SK-N-SH (cell line): ENCODE data around the gene IRF2. TPM values are rescaled to one million over a fixed set of nuclear protein-coding genes. Genes with fewer than 3 reads are reported as not detected.

Source experiments
- CTCF ChIA-PET: fragments of 300-600, 350-600 bp; formaldehyde crosslinking; extraction: SDS; loops from one replicate; lab custom pipeline; 2021; lab: Yijun Ruan, JAX
- POLR2A ChIA-PET: fragments of 350-600 bp; sonication (Branson Sonifier 250); formaldehyde crosslinking; extraction: SDS; loops from one replicate; lab custom pipeline; 2020; ENCODE audit warnings: antibody characterized with exemption, inconsistent platforms; lab: Yijun Ruan, JAX
- DNase-seq: peaks from one replicate; pipeline ENCODE4 v3.0.0; 2012
- H2AFZ ChIP-seq: fragments of 200-600 bp; sonication (generic); 2 replicates; pipeline ENCODE4 v1.8.1; 2016; ENCODE audit warnings: antibody characterized with exemption, mild to moderate bottlenecking, low read depth
- H3F3A ChIP-seq: fragments of 200-600 bp; sonication (generic); replicated peaks from 2 replicates; pipeline ENCODE3; 2016; ENCODE audit warnings: antibody characterized with exemption, mild to moderate bottlenecking; ENCODE audit not compliant: insufficient read depth
- H3K27ac ChIP-seq, 2 experiments: fragments of 200-500 bp in 1 of 2; fragments of 200-600 bp in 1 of 2; sonication (Bioruptor generic) in 1 of 2; sonication (generic), shearing (Covaris generic) in 1 of 2; 2 replicates each; pipeline versions ENCODE4 v1.5.1 to v1.6.1; 2014 to 2016; ENCODE audit warnings: low read depth in 2 of 2, inconsistent platforms in 1 of 2, low read length in 1 of 2, mild to moderate bottlenecking in 1 of 2, mixed read lengths in 1 of 2
- H3K27me3 ChIP-seq: fragments of 200-600 bp; sonication (generic), shearing (Covaris generic); 2 replicates; pipeline ENCODE4 v1.6.1; 2016; ENCODE audit warnings: mixed run types; ENCODE audit not compliant: insufficient read depth
- H3K36me3 ChIP-seq, 2 experiments: fragments of 200-500 bp in 1 of 2; fragments of 200-600 bp in 1 of 2; sonication (Bioruptor generic) in 1 of 2; sonication (generic) in 1 of 2; replicated peaks in 1 of 2; 2 replicates each; pipeline versions ENCODE3 to v1.5.1; 2014 to 2016; ENCODE audit warnings: low read length in 1 of 2, mild to moderate bottlenecking in 1 of 2; ENCODE audit not compliant: insufficient read depth in 2 of 2, control insufficient read depth in 1 of 2
- H3K4me1 ChIP-seq, 2 experiments: fragments of 200-500 bp in 1 of 2; fragments of 200-600 bp in 1 of 2; sonication (Bioruptor generic) in 1 of 2; sonication (generic), shearing (Covaris generic) in 1 of 2; 2 replicates each; pipeline versions ENCODE4 v1.5.1 to v1.6.1; 2014 to 2016; ENCODE audit warnings: low read depth in 1 of 2, low read length in 1 of 2, mixed run types in 1 of 2; ENCODE audit not compliant: insufficient read depth in 2 of 2, control insufficient read depth in 1 of 2
- H3K4me2 ChIP-seq: fragments of 200-600 bp; sonication (generic), shearing (Covaris generic); 2 replicates; pipeline ENCODE4 v1.6.1; 2017; ENCODE audit warnings: mixed run types
- H3K4me3 ChIP-seq, 2 experiments: fragments of 200-500 bp in 1 of 2; fragments of 200-600 bp in 1 of 2; sonication (Bioruptor generic) in 1 of 2; sonication (generic), shearing (Covaris generic) in 1 of 2; 2 replicates each; pipeline versions ENCODE4 v1.5.1 to v1.8.1; 2014 to 2016; ENCODE audit warnings: low read depth in 2 of 2, inconsistent platforms in 1 of 2, low read length in 1 of 2, mild to moderate bottlenecking in 1 of 2, mixed read lengths in 1 of 2, moderate library complexity in 1 of 2
- H3K79me2 ChIP-seq: fragments of 200-600 bp; sonication (generic); 2 replicates; pipeline ENCODE4 v1.8.1; 2017; ENCODE audit warnings: mild to moderate bottlenecking; ENCODE audit not compliant: insufficient read depth
- H3K9ac ChIP-seq: fragments of 200-600 bp; sonication (generic); 2 replicates; pipeline ENCODE4 v1.6.1; 2017; ENCODE audit warnings: mixed run types
- H3K9me2 ChIP-seq: fragments of 200-600 bp; sonication (generic); 2 replicates; pipeline ENCODE4 v1.6.1; 2017; ENCODE audit warnings: mixed run types
- H3K9me3 ChIP-seq: fragments of 200-600 bp; sonication (generic); 2 replicates; pipeline ENCODE4 v1.6.1; 2017; ENCODE audit warnings: mixed run types, mild to moderate bottlenecking, moderate library complexity
- H4K20me1 ChIP-seq: fragments of 200-600 bp; sonication (generic); 2 replicates; pipeline ENCODE4 v1.6.1; 2017; ENCODE audit warnings: mild to moderate bottlenecking, mixed run types; ENCODE audit not compliant: insufficient read depth
- CHD2 ChIP-seq: fragments of 150-350 bp; IDR thresholded peaks from 2 replicates; pipeline ENCODE4 v1.6.1; 2018; ENCODE audit warnings: low read length; ENCODE audit not compliant: partially characterized antibody
- ELF1 ChIP-seq: IDR thresholded peaks from 2 replicates; pipeline ENCODE4 v1.4.0; 2012
- EP300 ChIP-seq, 2 experiments: IDR thresholded peaks; 2 replicates each; pipeline versions ENCODE4 v1.4.0 to v1.6.1; 2012; ENCODE audit warnings: borderline replicate concordance in 1 of 2, low read depth in 1 of 2, low read length in 1 of 2
- GATA2 ChIP-seq: sonication (generic); formaldehyde crosslinking; IDR thresholded peaks from 2 replicates; pipeline ENCODE4 v1.5.0; 2020; ENCODE audit warnings: mild to moderate bottlenecking, missing genetic modification reagents
- JUND ChIP-seq: IDR thresholded peaks from 2 replicates; pipeline ENCODE4 v1.4.0; 2012
- MXI1 ChIP-seq: IDR thresholded peaks from 2 replicates; pipeline ENCODE4 v1.6.1; 2012; ENCODE audit warnings: mild to moderate bottlenecking, low read depth, low read length, improper control_type of control experiment
- POLR2AphosphoS5 ChIP-seq: IDR thresholded peaks from 2 replicates; pipeline ENCODE4 v1.6.1; 2012; ENCODE audit warnings: low read depth, low read length
- RCOR1 ChIP-seq: fragments of 150-350 bp; IDR thresholded peaks from 2 replicates; pipeline ENCODE4 v1.6.1; 2017; ENCODE audit warnings: antibody characterized with exemption, low read length
- RFX5 ChIP-seq: IDR thresholded peaks from 2 replicates; pipeline ENCODE4 v1.6.1; 2012; ENCODE audit warnings: mild to moderate bottlenecking, improper control_type of control experiment, low read length
- SIN3A ChIP-seq: IDR thresholded peaks from 2 replicates; pipeline ENCODE4 v1.6.1; 2012; ENCODE audit warnings: low read depth, mild to moderate bottlenecking, low read length, moderate library complexity, borderline replicate concordance
- SMC3 ChIP-seq: IDR thresholded peaks from 2 replicates; pipeline ENCODE4 v1.6.1; 2012; ENCODE audit warnings: low read depth, low read length, improper control_type of control experiment
- TAF1 ChIP-seq: IDR thresholded peaks from 2 replicates; pipeline ENCODE4 v1.6.1; 2012; ENCODE audit warnings: low read depth, mild to moderate bottlenecking, low read length, moderate library complexity, borderline replicate concordance
- TCF12 ChIP-seq: IDR thresholded peaks from 2 replicates; pipeline ENCODE4 v1.4.0; 2012
- YY1 ChIP-seq: IDR thresholded peaks from 2 replicates; pipeline ENCODE4 v1.4.0; 2012; ENCODE audit warnings: low read depth, mild to moderate bottlenecking
- WGBS: methylation state at CpG from one replicate; pipeline ENCODE4 v1.1.6; 2017; ENCODE audit warnings: low lambda C conversion rate; 5-methylcytosine and 5-hydroxymethylcytosine counted together
- polyA plus RNA-seq, 3 experiments: library from polyadenylated mRNA; depleted of rRNA; stranded (reverse); fragments of >200 nt; gene quantifications; 2 replicates each; pipeline ENCODE4 v1.2.3, GENCODE V29; 2012
- TF ChIP-seq, protein P1 (sequence below): IDR thresholded peaks from 2 replicates; pipeline ENCODE4 v1.4.0; 2012; ENCODE audit warnings: low read depth
- TF ChIP-seq, protein P2 (sequence below): IDR thresholded peaks from 2 replicates; pipeline ENCODE4; 2012
- TF ChIP-seq, protein P3 (sequence below): IDR thresholded peaks from 2 replicates; pipeline ENCODE4 v1.6.1; 2012; ENCODE audit warnings: mild to moderate bottlenecking, low read depth, low read length, moderate library complexity

IRF2 gene
- polyA plus RNA-seq, 1 of the 3 experiments (the other 2 are of a cell fraction): 23.3 TPM

DNA sequence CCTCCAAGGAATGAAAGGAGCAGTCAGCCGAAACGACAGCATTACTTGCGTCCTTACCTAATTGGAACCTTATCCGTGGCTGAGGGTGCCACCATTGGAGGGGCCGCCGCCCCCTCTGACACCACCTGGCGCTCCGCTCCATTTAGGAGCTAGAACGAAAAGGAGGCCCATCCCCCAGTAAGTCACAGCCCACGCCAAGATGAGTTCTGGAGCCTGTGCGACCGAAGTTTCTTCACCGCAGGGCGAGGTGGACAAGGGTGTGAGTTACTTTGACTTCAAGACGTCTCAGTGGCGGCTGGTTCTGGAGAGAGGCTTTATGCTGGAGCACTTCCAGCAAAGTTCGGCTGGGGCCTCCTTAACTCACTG is 729 bp upstream of the IRF2 start (continued):
- no peak for TF ChIP-seq RFX5
- no peak for TF ChIP-seq MXI1
- TF ChIP-seq ELF1: no peak
- no peak for TF ChIP-seq RCOR1

DNA sequence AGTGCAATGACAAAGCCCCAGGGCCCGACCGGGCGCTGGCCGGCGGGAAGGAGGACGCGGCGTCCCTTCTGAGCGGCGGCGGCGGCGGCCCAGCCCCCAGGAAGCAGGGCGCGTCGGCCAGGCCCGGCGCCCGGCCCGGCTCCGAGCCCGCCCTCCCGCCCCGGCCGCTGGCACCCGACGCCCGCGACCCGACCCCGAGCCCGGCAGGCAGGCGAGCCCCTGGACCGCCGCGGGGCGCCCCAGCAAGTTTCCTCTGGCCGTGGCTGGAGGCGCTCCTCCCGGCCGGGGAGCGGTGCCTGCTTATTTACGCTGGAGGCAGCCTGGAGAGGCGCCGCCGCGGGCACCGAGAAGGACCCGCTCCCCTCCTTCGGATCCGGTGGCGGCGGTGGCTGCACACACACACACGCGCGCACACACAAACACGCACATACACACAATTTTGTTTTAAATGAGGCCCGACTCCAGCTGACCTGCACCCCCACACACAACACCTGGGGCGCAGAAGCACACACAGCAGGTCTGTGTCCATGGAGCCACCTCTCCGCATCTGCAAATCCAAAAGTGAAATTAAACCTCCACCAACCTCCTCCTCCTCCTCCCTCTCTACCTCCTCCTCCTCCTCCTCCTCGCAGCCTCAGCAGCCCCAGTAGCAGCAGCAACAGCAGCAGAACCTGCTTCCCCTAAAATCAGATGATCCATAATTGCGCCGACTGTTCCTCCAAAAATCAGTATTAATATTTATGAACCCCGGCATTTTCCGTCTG is 669 bp downstream of the IRF2 start:
- CTCF ChIA-PET: interaction anchor here (1.2 to 2.8 kb wide), 2 partner anchors 166 to 210 kb away, joined by 3 to 13 read pairs; no protein-coding TSS in a partner anchor
- H3K9ac ChIP-seq: peak overlapping the region; percentile 95
- peaks cover 10% of the 10 kb centered on the region for H3F3A ChIP-seq
- no peaks in the 10 kb centered on the region for H3K9me3 ChIP-seq
- no peaks in the 10 kb centered on the region for H3K36me3 ChIP-seq
- TF ChIP-seq MXI1 (peak; percentile 13; the same call in 1 of the 2 replicates), GATA2 (CRISPR knock-in tag) (no peak), CHD2 (no peak), POLR2AphosphoS5 (no peak)
- TF ChIP-seq, protein P1, sequence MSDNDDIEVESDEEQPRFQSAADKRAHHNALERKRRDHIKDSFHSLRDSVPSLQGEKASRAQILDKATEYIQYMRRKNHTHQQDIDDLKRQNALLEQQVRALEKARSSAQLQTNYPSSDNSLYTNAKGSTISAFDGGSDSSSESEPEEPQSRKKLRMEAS: no peak
- H3K4me3 ChIP-seq: peak overlapping the region; percentile 60 to 75
- peak overlapping the region; percentile 90 to 97 for H3K27ac ChIP-seq
- H4K20me1 ChIP-seq: peaks cover 19% of the 10 kb centered on the region; the same call in 1 of the 2 replicates
- POLR2A ChIA-PET: interaction anchor here (0.6 to 1.5 kb wide), 6 partner anchors 14 to 272 kb away, joined by 3 to 11 read pairs (median 3); no protein-coding TSS in a partner anchor
- H3K79me2 ChIP-seq: peaks cover 61% of the 10 kb centered on the region
- peak overlapping the region; percentile 74 for H3K4me2 ChIP-seq
- H3K9me2 ChIP-seq: no peaks in the 10 kb centered on the region
- 1% methylated on average over 7 of the region's 65 CpGs for WGBS
- peaks cover 0 to 31% of the 10 kb centered on the region in 2 experiments; a peak in 2 of 4 replicates for H3K4me1 ChIP-seq
- peak; percentile 71 for DNase-seq
- H2AFZ ChIP-seq: peak overlapping the region; percentile 25
- no peaks in the 10 kb centered on the region for H3K27me3 ChIP-seq

DNA sequence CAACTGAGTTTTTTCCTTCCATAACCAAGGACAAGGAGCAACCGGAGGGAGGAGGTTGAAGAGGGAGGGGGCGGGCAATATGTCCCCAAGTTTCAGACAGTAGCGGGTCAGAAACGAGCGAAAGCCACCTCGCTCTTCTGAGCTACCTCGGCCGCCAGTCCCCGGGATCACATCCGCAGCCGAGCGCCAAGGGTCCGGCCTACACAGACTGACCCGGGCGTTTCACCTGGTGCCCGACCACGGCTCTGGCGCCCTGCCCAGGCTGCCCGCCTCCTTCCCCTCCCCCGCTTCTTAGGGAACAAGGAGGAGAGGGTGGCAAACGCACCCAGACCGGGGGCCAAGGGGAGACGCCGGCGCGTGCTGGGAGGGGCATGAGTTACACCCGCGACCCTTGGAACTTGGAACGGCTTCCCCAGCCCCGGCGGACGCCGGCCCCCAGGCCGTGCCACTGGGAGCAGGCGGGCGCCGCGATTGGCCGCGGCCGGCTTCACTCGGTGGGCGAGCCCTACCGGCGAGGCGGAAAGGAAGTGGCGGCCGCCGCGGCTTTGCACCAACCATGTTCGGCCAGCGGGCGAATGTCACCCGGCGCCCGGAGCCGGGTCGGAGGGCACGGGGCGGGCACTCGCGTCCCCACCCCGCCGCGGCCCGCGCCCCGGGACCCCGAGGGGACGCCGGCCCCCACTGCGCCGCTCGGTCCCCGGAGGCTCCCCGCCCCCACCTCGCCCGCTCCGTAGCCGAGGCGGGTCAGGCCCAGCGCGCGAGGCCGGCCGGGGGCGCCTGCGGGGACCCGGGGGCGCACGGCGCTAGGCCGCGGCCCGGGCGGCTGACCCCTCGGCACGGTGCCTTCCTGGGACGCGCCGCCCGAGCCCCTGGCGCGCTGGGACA is 1.5 kb downstream of the IRF2 start:
- Histone ChIP-seq H3K4me3 (peak overlapping the region; percentile 60 to 75), H3K27ac (peak overlapping the region; percentile 87 to 97), H2AFZ (peak overlapping the region; percentile 76), H3K9me2 (no peaks in the 10 kb centered on the region), H4K20me1 (peaks cover 19% of the 10 kb centered on the region; the same call in 1 of the 2 replicates), H3K9me3 (no peaks in the 10 kb centered on the region), H3K4me2 (peak overlapping the region; percentile 79), H3K4me1 (peaks cover 0 to 31% of the 10 kb centered on the region in 2 experiments; a peak in 2 of 4 replicates), H3F3A (peaks cover 10% of the 10 kb centered on the region), H3K79me2 (peaks cover 69% of the 10 kb centered on the region), H3K27me3 (no peaks in the 10 kb centered on the region), H3K9ac (peak overlapping the region; percentile 95), H3K36me3 (no peaks in the 10 kb centered on the region)
- peak; percentile 87 for DNase-seq
- CTCF ChIA-PET: interaction anchor here (2.8 kb wide), 1 partner anchor 209 kb away, joined by 13 read pairs; no protein-coding TSS in a partner anchor
- POLR2A ChIA-PET: no interaction called here
- 0% methylated on average over 15 of the region's 104 CpGs for WGBS
- TF ChIP-seq TAF1 (no peak; the same call in 1 of the 2 replicates), GATA2 (CRISPR knock-in tag) (no peak), YY1 (peak; percentile 66), ELF1 (peak; percentile 25; the same call in 1 of the 2 replicates), TCF12 (peak; percentile 9; the same call in 1 of the 2 replicates), EP300 (IDR thresholded peaks at IDR 0.05; ENCODE audit: borderline replicate concordance in 1 of 2, low read depth in 1 of 2, low read length in 1 of 2) (peak in 1 of 2 experiments; percentile 26; a peak in 1 of 4 replicates), SIN3A (peak; percentile 37; the same call in 1 of the 2 replicates), CHD2 (no peak), JUND (no peak), SMC3 (no peak)
- TF ChIP-seq, protein P1: peak; percentile 57; the same call in 1 of the 2 replicates
- TF ChIP-seq, protein P2, sequence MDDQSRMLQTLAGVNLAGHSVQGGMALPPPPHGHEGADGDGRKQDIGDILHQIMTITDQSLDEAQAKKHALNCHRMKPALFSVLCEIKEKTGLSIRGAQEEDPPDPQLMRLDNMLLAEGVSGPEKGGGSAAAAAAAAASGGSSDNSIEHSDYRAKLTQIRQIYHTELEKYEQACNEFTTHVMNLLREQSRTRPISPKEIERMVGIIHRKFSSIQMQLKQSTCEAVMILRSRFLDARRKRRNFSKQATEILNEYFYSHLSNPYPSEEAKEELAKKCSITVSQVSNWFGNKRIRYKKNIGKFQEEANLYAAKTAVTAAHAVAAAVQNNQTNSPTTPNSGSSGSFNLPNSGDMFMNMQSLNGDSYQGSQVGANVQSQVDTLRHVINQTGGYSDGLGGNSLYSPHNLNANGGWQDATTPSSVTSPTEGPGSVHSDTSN: peak; percentile 81
- TF ChIP-seq, protein P3, sequence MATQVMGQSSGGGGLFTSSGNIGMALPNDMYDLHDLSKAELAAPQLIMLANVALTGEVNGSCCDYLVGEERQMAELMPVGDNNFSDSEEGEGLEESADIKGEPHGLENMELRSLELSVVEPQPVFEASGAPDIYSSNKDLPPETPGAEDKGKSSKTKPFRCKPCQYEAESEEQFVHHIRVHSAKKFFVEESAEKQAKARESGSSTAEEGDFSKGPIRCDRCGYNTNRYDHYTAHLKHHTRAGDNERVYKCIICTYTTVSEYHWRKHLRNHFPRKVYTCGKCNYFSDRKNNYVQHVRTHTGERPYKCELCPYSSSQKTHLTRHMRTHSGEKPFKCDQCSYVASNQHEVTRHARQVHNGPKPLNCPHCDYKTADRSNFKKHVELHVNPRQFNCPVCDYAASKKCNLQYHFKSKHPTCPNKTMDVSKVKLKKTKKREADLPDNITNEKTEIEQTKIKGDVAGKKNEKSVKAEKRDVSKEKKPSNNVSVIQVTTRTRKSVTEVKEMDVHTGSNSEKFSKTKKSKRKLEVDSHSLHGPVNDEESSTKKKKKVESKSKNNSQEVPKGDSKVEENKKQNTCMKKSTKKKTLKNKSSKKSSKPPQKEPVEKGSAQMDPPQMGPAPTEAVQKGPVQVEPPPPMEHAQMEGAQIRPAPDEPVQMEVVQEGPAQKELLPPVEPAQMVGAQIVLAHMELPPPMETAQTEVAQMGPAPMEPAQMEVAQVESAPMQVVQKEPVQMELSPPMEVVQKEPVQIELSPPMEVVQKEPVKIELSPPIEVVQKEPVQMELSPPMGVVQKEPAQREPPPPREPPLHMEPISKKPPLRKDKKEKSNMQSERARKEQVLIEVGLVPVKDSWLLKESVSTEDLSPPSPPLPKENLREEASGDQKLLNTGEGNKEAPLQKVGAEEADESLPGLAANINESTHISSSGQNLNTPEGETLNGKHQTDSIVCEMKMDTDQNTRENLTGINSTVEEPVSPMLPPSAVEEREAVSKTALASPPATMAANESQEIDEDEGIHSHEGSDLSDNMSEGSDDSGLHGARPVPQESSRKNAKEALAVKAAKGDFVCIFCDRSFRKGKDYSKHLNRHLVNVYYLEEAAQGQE: no peak
